ENCODE measurements around the gene AP2A1. TPM values are rescaled to one million over a fixed set of nuclear protein-coding genes. Genes with fewer than 3 reads are reported as not detected.
A peak's percentile ranks its signal among the peaks of the same experiment; 100 is the strongest.

The AP2A1 gene
- total and polyA plus RNA-seq, 2 donors (not counting 3 experiments of a cell fraction or from before 2014, with no cell fraction given) = 108 to 113 TPM

DNA sequence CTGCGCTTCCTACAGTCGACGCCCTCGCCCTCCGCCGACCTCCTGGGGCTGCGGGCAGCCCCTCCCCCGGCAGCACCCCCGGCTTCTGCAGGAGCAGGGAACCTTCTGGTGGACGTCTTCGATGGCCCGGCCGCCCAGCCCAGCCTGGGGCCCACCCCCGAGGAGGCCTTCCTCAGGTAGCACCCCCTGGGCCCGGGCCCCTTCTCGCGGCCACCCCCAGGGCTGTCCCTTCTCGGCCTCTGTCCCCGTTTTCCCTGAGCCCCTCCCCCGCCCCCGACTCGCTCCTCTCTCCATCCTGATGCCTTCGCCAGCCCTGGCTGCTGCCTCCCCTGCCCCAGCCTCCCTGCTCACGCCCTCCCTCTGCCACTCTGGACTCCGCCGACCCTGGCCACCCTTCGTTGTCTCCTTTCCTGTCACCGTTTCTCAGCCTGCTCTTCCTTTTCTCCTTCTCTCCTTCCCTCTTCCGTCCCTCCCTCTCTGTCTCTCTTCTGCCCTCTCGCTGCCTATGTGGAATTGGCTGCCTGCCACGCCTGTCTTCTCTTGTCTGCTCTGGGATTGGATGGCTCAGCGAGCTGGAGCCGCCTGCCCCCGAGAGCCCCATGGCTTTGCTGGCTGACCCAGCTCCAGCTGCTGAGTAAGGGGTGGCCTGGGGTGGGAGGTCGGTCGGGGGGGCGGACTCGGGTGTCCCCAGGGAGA, 35.3 kb downstream of the AP2A1 start:
- ChIA-PET CTCF (no interaction called here), POLR2A (interaction anchor here (0.6 kb wide), 1 partner anchor 11 kb away, joined by 3 read pairs; the partner anchor contains the start of gene FUZ)
- intact Hi-C loops (cut with micrococcal nuclease) = no loop called here
- no TSS peak for BruUV-seq (replicated peaks)
- Histone ChIP-seq H3K4me3 (replicated peaks in 1 of 3; ENCODE audit: insufficient read depth in 1 of 3, low read depth in 1 of 3, low read length in 3 of 3) (peak overlapping the region in 1 of 3 experiments; percentile 48), H3K9me3 (replicated peaks; ENCODE audit: control insufficient read depth, insufficient read depth, low read length) (no peaks in the 10 kb centered on the region), H4K20me1 (replicated peaks; ENCODE audit: control insufficient read depth, extremely low read depth, insufficient read depth, low read length) (no peaks in the 10 kb centered on the region), H3K4me2 (ENCODE audit: insufficient read depth, low read length) (no peak overlapping the region), H3K27me3 (ENCODE audit: control insufficient read depth in 2 of 2, insufficient read depth in 2 of 2, low read length in 2 of 2) (no peaks in the 10 kb centered on the region), H3K4me1 (ENCODE audit: control insufficient read depth, extremely low read depth, insufficient read depth, low read length) (no peaks in the 10 kb centered on the region), H3K36me3 (ENCODE audit: control insufficient read depth in 2 of 2, extremely low read depth in 1 of 2, insufficient read depth in 2 of 2, low read length in 2 of 2) (peaks cover 7 to 33% of the 10 kb centered on the region in 2 experiments), H3K9ac (replicated peaks; ENCODE audit: extremely low read depth, insufficient read depth, low read length) (no peak overlapping the region), H3K27ac (ENCODE audit: insufficient read depth, low read depth, low read length) (no peak overlapping the region), H2AFZ (ENCODE audit: low read depth, low read length) (no peak overlapping the region), H3K79me2 (ENCODE audit: control insufficient read depth, insufficient read depth, low read length) (no peaks in the 10 kb centered on the region), H3K9me1 (replicated peaks; ENCODE audit: control insufficient read depth, extremely low read depth, insufficient read depth, low read length) (no peaks in the 10 kb centered on the region)
- TF ChIP-seq POLR2AphosphoS5 (IDR thresholded peaks at IDR 0.05; ENCODE audit: insufficient read depth, low read depth, low read length) = no peak
- TF ChIP-seq, protein P1, sequence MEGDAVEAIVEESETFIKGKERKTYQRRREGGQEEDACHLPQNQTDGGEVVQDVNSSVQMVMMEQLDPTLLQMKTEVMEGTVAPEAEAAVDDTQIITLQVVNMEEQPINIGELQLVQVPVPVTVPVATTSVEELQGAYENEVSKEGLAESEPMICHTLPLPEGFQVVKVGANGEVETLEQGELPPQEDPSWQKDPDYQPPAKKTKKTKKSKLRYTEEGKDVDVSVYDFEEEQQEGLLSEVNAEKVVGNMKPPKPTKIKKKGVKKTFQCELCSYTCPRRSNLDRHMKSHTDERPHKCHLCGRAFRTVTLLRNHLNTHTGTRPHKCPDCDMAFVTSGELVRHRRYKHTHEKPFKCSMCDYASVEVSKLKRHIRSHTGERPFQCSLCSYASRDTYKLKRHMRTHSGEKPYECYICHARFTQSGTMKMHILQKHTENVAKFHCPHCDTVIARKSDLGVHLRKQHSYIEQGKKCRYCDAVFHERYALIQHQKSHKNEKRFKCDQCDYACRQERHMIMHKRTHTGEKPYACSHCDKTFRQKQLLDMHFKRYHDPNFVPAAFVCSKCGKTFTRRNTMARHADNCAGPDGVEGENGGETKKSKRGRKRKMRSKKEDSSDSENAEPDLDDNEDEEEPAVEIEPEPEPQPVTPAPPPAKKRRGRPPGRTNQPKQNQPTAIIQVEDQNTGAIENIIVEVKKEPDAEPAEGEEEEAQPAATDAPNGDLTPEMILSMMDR (IDR thresholded peaks at IDR 0.05; ENCODE audit: extremely low read depth in 1 of 2, insufficient read depth in 1 of 2, low read depth in 1 of 2, low read length in 2 of 2) = peak in 1 of 2 donors; percentile 11
- no peak for TF ChIP-seq GATA2 (IDR thresholded peaks at IDR 0.05; ENCODE audit: insufficient read depth, insufficient read length, low read depth, low read length)
- no peak for TF ChIP-seq MYC (IDR thresholded peaks at IDR 0.05; ENCODE audit: low read depth, low read length)
- no peak for TF ChIP-seq POLR2A (IDR thresholded peaks at IDR 0.05; ENCODE audit: low read depth, low read length)
- no peak for TF ChIP-seq JUN (IDR thresholded peaks at IDR 0.05; ENCODE audit: borderline replicate concordance, insufficient read depth, insufficient read length, low read depth)
- dilution Hi-C loops (cut with MboI; ENCODE audit: extremely low pct_ligation_motif_present, low sequenced_read_pairs) = no loop called here
- DNase-seq (ENCODE audit: low read depth, low spot score) (peak; percentile 80), FAIRE-seq (no peak)
